ENCODE results near the gene HEBP1.

The HEBP1 gene

DNA sequence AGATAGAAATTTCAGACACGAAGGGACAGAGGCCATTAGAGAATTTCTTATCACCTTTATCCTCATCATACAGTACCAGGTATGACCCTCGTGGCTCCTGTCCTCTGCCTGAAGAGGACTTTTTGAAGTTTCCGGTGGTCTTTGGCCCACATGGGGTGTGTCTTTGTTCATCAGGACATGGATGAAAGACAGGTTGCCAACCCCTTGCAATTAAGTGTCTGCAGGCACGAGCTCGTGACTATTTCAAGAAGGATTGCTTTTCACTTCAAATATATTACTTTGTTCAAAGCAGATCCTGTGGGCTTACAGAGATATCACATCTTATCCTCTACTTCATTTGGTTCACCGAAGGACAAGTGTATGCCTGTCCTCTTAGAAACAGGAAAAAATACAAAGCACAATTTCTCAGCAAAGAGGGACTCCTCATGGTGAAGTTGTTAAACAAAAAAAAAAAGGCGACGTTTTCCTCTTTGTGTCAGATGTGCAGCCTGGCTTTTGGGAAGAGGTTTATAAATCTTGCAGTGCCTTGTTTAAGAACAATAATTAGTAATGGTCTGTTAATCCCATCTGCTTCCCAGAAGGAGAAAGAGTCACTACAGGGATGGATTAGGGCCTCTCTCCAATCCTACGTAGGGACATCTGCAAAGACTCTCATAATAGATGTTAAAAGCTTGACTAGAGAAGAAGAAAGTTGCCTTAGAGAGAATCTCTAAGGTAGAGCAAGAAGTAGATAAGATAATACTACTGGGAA, 30.7 kb upstream of the HEBP1 start:
- peaks cover 2% of the 10 kb centered on the region for H3K27me3 Mint-ChIP-seq
- no peak overlapping the region for H3K27ac Mint-ChIP-seq

DNA sequence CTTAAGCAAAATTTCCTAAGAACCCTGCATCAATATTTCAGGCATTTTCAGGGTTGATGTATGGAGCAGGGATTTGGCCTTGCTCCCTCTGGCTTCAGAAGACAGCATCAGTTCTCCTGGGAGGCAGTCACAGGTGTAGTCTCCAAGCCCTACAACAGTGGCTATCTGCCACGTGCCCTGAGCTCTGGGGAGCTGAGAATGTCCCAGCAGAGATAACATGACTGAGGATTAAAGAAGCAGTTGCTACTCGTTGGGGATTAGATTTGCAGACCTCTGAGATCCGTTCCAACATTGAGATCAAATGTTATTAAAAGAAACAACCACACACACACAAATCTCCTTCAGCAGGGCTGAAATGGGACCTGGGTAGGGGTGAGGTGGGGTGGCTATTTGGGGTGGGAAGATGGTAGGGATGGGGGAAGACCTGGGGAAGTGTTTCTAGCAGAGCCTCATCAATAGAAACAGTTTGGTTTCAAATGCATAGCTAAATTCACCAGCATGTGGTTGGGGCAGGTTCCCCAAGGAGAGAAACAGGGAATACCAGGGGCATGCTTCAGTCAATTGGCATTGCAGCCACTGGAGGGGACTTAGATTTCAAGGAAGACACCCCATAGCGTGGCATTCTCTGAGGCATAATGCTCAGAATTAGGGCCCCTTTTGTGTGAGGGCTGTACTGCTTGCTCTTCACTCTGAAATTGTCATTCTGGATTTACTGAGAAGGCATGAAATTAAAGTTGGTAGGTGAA, 28.9 kb upstream of the HEBP1 start:
- Mint-ChIP-seq H3K4me1 (no peaks in the 10 kb centered on the region), H3K27me3 (peaks cover 6% of the 10 kb centered on the region), H3K9me3 (no peaks in the 10 kb centered on the region), H3K36me3 (no peaks in the 10 kb centered on the region), H3K27ac (no peak overlapping the region), H3K4me3 (no peak overlapping the region)

More for the DNA sequence above, 30.7 kb upstream of the HEBP1 start:
- H3K4me3 Mint-ChIP-seq, result no peak overlapping the region
- H3K4me1 Mint-ChIP-seq, result no peaks in the 10 kb centered on the region
- no peaks in the 10 kb centered on the region for H3K9me3 Mint-ChIP-seq
- H3K36me3 Mint-ChIP-seq, result no peaks in the 10 kb centered on the region

DNA sequence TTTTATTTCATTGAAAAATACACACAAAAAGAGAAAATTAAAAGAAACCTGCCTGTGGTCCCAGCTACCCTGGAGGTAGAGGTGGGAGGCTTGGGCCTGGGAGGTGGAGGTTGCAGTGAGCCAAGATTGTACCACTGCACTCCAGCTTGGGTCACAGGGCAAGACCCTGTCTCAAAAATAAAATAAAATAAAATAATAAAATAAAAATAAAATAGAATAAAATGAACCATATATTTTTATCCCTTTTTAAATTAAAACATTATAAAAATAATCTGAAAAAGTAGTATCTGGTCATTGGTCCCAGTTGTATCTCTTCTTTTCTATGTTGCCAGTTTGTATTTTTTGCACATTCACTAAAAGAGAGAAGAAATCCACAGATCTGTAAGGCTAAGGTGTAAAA, 27.4 kb upstream of the HEBP1 start:
- peaks cover 6% of the 10 kb centered on the region for H3K27me3 Mint-ChIP-seq
- H3K9me3 Mint-ChIP-seq, result no peaks in the 10 kb centered on the region
- H3K4me3 Mint-ChIP-seq, result no peak overlapping the region
- H3K36me3 Mint-ChIP-seq, result no peaks in the 10 kb centered on the region
- no peaks in the 10 kb centered on the region for H3K4me1 Mint-ChIP-seq
- H3K27ac Mint-ChIP-seq, result no peak overlapping the region

DNA sequence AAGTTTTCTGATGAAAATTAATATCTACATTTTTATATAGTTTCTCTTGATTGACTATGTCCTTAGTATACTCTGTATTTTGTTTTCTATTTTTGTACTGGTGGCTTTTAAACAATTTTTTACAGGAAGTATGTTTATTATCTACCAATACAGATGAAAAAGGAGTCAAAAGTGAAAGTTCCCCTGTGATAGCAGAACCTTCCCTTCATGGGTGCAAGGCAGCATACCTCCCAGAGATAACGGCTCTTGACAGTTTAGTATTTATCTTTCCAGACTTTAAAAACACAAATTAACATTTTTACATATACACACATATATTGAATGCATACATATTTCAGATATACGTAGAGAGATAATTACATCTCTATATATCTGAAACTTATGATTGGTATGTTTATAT, 27.0 kb upstream of the HEBP1 start:
- peaks cover 6% of the 10 kb centered on the region for H3K27me3 Mint-ChIP-seq
- no peaks in the 10 kb centered on the region for H3K9me3 Mint-ChIP-seq
- no peaks in the 10 kb centered on the region for H3K4me1 Mint-ChIP-seq
- H3K27ac Mint-ChIP-seq, result no peak overlapping the region
- H3K4me3 Mint-ChIP-seq, result no peak overlapping the region
- H3K36me3 Mint-ChIP-seq, result no peaks in the 10 kb centered on the region

DNA sequence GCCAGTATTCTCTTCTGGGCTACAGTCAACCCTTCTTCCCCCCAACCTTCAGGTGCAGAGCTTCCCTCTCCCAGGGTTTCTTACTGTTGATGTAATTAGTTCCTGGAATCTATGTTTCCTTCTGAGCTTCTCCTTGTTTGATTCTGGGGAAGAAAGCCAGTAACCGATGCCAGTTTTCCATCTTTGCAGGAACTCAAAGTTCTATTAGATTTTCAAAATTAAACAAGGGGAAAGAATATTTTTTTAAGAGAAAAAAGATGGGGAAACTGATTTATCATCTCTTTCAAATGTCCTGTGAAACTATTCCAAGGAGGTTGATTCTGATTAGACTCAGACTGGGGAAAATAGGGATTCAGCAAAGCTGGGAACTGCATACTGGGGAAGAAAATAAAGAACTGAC, 26.2 kb upstream of the HEBP1 start:
- Mint-ChIP-seq H3K36me3 (no peaks in the 10 kb centered on the region), H3K4me1 (no peaks in the 10 kb centered on the region), H3K27me3 (peaks cover 6% of the 10 kb centered on the region), H3K9me3 (no peaks in the 10 kb centered on the region), H3K27ac (no peak overlapping the region), H3K4me3 (no peak overlapping the region)

DNA sequence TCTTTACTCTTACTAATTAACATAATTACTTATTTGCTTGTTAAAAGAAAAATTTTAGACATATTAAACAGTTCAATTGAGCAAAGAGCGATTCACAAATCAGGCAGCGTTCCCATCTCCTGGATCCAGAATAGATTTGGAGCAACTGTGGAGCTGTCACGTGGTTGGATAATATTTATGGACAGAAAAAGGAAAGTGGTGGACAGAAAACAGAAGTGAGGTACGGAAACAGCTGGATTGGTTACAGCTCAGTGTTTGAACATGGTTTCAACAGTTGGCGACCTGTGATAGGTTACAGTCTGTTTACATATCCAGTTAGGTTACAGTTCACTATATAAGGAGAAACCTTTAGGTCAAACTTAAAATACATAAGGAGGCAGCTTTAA, 24.5 kb upstream of the HEBP1 start:
- Mint-ChIP-seq H3K9me3 (no peaks in the 10 kb centered on the region), H3K4me1 (no peaks in the 10 kb centered on the region), H3K27me3 (peaks cover 8% of the 10 kb centered on the region), H3K36me3 (no peaks in the 10 kb centered on the region), H3K27ac (no peak overlapping the region), H3K4me3 (no peak overlapping the region)

DNA sequence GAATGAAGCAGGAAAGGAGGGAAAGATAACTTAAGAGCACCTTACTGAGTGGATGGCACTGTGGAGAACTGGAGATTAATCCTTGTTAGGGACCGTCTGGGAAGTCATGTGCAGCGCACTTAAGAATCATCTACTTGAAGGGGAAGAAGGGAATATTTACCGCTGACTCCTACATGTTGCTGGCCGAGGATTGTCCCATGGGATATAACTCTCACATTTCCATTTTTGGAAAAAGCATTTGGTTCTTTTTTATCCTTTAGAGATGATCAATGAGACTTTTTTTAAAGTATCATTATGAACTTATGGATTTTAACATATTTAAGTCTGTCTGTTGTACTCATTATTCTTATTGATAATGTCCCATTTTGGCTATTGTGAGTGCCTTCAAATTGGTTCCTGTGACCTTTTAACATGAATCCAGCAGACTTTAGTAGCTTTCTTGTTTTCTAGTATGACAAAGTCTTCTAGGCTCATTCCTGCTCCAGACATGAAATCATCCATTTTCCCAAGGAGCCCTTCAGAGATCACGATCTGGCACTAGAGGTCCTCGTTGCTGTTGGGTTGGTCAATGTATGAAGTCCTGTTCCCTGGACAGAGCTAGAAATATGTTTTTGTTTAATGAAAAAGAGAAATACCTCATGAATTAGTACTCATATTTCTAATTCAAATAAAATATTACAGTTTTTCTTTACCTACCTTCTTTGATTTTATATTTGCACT, 23.9 kb upstream of the HEBP1 start:
- no peaks in the 10 kb centered on the region for H3K4me1 Mint-ChIP-seq
- no peak overlapping the region for H3K27ac Mint-ChIP-seq
- peaks cover 10% of the 10 kb centered on the region for H3K27me3 Mint-ChIP-seq
- H3K36me3 Mint-ChIP-seq, result no peaks in the 10 kb centered on the region
- no peak overlapping the region for H3K4me3 Mint-ChIP-seq
- no peaks in the 10 kb centered on the region for H3K9me3 Mint-ChIP-seq

DNA sequence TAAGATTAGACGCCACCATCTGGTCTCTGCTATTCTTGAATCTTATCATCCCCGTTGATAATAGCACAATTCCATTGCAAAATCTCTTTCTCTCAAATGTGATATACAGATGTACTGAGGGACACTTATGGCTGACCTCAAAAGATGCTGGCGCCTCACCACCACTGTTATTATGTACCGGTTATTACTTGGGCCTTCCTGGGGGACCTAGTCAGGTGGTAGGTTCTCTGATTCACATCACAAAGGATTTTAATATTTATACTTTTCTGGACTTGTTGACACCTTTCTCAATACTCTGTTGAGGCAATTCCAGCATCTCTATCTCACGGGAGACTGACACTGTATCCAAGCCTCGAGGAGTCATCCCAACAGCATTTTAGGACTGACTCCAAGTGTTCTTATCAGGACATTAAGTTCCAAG, 22.8 kb upstream of the HEBP1 start:
- Mint-ChIP-seq H3K4me3 (no peak overlapping the region), H3K4me1 (no peaks in the 10 kb centered on the region), H3K36me3 (no peaks in the 10 kb centered on the region), H3K27ac (no peak overlapping the region), H3K27me3 (peaks cover 10% of the 10 kb centered on the region), H3K9me3 (no peaks in the 10 kb centered on the region)

DNA sequence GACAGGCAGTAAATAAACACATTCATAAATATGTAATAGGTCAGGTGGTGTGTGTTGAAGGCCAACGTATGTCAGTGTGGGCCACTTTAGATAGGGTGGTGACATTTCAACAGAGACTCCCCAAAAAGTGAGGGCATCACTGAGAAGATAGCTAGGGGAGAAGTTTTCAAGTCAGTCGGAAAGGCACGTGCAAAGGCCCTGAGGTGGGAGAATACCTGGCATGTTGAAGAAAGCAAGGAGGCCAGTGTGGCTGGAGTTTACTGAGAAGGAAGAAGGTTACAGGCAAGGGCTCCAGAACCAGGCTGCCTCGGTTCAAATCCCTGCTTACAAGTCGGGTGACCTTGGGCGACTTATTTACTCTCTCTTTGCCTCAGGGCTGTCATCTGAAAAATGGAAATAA, 11.0 kb upstream of the HEBP1 start:
- Mint-ChIP-seq H3K27ac (no peak overlapping the region), H3K27me3 (peaks cover 2% of the 10 kb centered on the region), H3K36me3 (no peaks in the 10 kb centered on the region), H3K9me3 (no peaks in the 10 kb centered on the region), H3K4me1 (no peaks in the 10 kb centered on the region), H3K4me3 (no peak overlapping the region)

DNA sequence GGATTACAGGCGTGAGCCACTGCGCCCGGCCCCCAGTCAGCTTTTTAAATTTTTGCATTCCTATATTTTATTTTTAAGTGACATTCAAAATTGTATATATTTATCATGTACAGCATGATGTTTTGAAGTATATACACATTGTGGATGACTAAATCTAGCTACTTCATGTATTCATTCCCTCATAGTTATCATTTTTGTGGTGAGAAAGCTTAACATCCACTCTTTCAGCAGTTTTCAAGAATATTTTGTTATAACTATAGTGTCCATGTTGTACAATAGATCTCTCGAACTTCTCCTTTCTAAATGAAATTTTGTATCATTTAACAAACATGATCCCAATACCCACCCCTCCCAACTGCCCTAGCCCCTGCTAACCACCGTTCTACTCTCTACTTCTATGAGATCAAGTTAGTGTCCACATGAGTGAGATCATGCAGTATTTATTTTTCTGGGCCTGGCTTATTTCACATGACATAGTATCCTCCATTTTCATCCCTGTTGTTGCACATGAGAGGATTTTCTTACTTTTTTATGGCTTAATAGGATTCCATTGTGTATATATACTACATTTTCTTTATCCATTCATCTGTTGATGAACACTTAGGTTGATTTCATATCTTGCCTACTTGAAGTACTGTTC, 8.8 kb upstream of the HEBP1 start:
- no peaks in the 10 kb centered on the region for H3K9me3 Mint-ChIP-seq
- H3K27ac Mint-ChIP-seq, result no peak overlapping the region
- H3K27me3 Mint-ChIP-seq, result no peaks in the 10 kb centered on the region
- H3K36me3 Mint-ChIP-seq, result no peaks in the 10 kb centered on the region
- H3K4me3 Mint-ChIP-seq, result no peak overlapping the region
- no peaks in the 10 kb centered on the region for H3K4me1 Mint-ChIP-seq

DNA sequence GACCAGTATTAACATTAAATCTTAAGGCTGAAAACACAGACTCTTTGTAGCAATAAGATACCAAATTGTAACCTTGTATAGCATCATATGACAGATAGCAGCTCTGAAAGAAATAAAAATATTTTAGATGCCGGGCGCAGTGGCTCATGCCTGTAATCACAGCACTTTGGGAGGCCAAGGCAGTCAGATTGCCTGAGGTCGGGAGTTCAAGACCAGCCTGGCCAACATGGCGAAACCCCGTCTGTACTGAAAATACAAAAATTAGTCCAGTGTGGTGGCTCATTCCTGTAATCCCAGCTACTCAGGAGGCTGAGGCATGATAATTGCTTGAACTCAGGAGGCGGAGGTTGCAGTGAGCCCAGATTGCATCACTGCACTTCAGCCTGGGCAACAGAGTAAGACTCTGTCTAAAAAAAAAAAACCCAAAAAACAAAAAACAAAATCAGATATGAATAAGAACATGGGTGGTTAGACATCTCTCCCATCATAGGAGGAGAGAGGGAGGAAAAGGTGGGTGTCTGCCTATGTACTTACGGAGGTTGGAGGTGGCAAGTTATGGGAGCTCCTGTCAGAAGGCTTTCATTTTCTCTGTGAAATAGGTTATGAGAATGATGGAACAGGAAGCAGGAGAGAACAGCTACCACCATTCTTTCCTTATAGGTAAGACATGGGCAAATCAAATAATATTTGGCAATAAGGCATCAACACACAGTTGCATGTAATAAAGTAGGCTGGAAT, 7.6 kb upstream of the HEBP1 start:
- Mint-ChIP-seq H3K27me3 (no peaks in the 10 kb centered on the region), H3K27ac (no peak overlapping the region), H3K4me3 (no peak overlapping the region), H3K4me1 (no peaks in the 10 kb centered on the region), H3K36me3 (no peaks in the 10 kb centered on the region), H3K9me3 (no peaks in the 10 kb centered on the region)

DNA sequence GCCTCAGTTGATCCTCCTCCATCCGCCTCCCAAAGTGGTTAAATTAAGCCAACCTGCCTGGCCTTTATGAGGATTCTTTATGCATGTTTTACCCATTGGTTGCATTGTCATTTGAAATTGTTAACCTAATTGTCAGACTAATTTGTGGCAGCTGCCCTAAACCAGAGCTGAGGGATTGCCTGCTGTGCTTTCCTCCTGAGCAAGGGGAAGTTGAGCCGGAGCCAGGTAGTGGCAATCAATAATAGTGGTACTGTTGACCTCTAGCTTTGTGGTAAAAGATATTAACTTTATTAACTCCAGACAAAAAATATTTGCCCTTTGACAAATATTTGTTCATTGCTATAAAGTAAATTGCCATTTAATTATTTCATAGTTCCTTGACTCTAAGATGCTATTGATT, 5.6 kb upstream of the HEBP1 start:
- no peaks in the 10 kb centered on the region for H3K27me3 Mint-ChIP-seq
- H3K9me3 Mint-ChIP-seq, result no peaks in the 10 kb centered on the region
- H3K27ac Mint-ChIP-seq, result no peak overlapping the region
- no peaks in the 10 kb centered on the region for H3K36me3 Mint-ChIP-seq
- no peak overlapping the region for H3K4me3 Mint-ChIP-seq
- peaks cover 10% of the 10 kb centered on the region for H3K4me1 Mint-ChIP-seq

DNA sequence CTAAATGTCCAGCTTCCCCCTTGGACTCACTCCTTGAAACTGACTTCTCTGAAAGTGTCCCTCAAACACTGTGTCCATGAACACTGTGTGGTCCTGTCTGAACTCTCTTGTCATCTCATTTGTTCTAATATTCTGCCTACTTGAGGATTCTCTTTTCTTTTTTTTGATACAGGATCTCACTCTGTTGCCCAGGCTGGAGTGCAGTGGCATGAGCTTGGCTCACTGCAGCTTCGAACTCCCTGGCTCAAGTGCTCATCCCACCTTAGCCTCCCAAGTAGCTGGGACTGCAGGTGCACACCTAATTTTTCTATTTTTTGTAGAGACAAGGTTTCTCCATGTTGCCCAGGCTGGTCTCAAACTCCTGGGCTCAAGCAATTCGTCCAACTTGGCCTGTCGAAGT, 4.9 kb upstream of the HEBP1 start:
- Mint-ChIP-seq H3K36me3 (no peaks in the 10 kb centered on the region), H3K27me3 (no peaks in the 10 kb centered on the region), H3K27ac (no peak overlapping the region), H3K9me3 (no peaks in the 10 kb centered on the region), H3K4me1 (peaks cover 10% of the 10 kb centered on the region), H3K4me3 (no peak overlapping the region)

DNA sequence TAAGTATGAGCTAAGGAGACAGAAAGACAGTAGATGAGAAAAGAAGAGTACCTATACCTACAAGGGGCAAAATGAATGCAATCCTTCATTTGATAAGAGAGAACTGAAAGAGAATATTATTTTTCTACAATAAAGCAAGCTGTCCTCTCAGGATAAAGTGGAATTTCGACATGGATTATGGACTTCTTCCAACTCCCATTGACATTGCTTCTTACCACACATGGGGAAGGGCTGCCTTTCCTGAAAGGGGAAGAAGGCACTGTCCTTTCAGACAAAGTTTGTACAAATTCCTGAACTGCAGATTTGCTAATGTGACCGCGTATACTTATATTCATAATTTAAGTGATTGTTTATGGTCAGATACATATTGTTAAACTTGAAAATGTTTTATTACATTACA, 4.3 kb upstream of the HEBP1 start:
- H3K36me3 Mint-ChIP-seq, result no peaks in the 10 kb centered on the region
- H3K27ac Mint-ChIP-seq, result no peak overlapping the region
- no peaks in the 10 kb centered on the region for H3K27me3 Mint-ChIP-seq
- H3K9me3 Mint-ChIP-seq, result no peaks in the 10 kb centered on the region
- H3K4me1 Mint-ChIP-seq, result peaks cover 13% of the 10 kb centered on the region
- H3K4me3 Mint-ChIP-seq, result no peak overlapping the region
